ENCODE results near the gene POTEG.
"Not testable (repeated sequence)": the region's sequence is repeated elsewhere in the genome, so short reads cannot be mapped to it uniquely, and the experiment has no call there.

- TF ChIP-seq, protein P1, sequence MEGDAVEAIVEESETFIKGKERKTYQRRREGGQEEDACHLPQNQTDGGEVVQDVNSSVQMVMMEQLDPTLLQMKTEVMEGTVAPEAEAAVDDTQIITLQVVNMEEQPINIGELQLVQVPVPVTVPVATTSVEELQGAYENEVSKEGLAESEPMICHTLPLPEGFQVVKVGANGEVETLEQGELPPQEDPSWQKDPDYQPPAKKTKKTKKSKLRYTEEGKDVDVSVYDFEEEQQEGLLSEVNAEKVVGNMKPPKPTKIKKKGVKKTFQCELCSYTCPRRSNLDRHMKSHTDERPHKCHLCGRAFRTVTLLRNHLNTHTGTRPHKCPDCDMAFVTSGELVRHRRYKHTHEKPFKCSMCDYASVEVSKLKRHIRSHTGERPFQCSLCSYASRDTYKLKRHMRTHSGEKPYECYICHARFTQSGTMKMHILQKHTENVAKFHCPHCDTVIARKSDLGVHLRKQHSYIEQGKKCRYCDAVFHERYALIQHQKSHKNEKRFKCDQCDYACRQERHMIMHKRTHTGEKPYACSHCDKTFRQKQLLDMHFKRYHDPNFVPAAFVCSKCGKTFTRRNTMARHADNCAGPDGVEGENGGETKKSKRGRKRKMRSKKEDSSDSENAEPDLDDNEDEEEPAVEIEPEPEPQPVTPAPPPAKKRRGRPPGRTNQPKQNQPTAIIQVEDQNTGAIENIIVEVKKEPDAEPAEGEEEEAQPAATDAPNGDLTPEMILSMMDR (IDR thresholded peaks at IDR 0.05): not testable (repeated sequence)
- TF ChIP-seq POLR2AphosphoS5 (IDR thresholded peaks at IDR 0.05): not testable (repeated sequence)
Observed at GRCh38 chr14:19436311-19437125, 2.4 kb upstream of the POTEG start.

All from breast epithelium (tissue), 3 donors.